GM21786 (cell line): ENCODE measurements around the gene PLPPR5.
"Not testable (repeated sequence)": the region's sequence is repeated elsewhere in the genome, so short reads cannot be mapped to it uniquely, and the experiment has no call there.

ENCODE experiments used
- ATAC-seq: cut with Tn5 transposase; IDR thresholded peaks from one replicate; pipeline ENCODE4 v1.9.1; 2021; ENCODE audit not compliant: unreplicated experiment

The PLPPR5 gene, protein sequence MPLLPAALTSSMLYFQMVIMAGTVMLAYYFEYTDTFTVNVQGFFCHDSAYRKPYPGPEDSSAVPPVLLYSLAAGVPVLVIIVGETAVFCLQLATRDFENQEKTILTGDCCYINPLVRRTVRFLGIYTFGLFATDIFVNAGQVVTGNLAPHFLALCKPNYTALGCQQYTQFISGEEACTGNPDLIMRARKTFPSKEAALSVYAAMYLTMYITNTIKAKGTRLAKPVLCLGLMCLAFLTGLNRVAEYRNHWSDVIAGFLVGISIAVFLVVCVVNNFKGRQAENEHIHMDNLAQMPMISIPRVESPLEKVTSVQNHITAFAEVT

DNA sequence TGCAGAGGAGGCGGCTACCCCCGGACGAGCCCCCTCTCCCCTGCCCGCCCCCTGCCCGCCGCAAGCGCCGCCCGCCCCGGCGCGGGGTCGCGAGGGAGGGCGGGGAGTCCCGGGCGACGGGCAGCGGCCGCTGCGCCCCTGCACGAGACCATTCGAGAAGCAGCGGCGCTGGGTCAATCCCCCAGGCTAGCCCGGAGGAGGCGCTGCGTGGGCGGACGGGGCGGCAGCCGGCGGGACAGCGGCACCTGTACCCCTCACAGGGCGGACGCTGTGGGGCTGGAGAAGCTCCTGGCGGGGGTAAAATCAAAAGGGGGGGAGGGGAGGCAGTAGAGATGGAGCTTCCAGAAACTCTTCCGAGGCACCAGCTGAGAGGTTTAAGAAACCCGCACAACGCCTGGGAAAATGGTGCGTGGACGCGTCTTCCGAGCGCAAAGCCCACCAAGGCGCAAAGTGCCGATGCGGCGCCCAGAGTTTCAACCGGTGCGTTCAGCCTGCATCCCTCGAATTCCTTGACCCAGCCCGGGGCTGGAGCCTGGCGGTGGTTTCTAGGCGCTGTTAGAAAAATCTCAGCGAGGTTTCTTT is at the start of gene PLPPR5:
Gene PLPPR5 (minus strand): TSS at position 1 of the 582 bp plus-strand sequence. CDS start 190 bp downstream, outside the sequence.
- no peak for ATAC-seq

DNA sequence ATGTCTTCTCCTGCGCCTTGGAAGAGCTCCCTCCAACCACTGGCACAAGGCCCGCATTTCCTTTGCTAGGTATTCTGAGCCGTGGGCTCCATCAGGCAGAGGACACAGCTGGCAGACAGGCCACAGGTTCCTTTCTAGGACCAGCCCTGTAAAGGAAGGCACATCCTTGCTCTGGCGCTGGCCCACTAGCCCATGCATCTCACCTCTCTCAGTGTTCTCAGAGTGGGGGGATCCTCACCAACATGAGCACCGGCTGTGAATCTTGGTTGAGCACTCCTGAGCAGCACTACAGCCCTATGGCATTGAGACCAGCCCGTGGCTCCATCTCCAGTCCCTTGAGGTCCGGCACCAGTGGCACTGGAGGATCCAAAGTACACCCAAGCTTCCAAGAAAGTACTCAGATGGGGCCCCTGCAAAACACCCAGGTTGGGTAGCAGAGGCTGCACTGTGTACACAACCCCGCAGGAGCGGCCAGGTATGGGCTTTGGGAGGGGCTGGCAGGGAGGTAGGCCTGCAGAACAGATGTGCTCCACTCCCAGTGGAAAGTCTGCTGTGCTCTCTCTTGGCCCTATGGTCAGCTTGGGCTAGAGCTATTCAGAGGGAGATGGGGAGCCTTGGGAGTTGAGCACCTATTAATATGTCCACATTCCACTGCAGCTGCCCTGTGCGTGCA is 47.1 kb upstream of the PLPPR5 start:
- no peak for ATAC-seq

DNA sequence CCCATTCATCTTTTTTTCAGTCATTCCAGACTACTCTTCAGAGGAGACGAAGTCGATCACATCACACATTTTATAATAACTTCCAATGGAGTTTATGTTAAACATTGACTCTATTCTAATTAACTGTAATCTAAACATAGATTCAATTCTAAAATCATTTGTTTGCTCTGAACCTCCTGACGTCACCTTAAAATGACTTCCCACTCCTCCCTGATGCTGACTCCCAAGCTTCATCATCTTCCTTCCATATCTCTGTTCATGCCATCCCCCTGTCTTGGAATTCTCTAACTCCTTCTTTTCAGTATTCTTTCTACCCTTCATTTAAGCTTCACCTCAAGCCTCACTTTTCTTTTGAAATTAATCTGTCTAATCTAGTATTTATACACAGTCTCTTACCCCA is 45.1 kb upstream of the PLPPR5 start:
- ATAC-seq, result no peak

DNA sequence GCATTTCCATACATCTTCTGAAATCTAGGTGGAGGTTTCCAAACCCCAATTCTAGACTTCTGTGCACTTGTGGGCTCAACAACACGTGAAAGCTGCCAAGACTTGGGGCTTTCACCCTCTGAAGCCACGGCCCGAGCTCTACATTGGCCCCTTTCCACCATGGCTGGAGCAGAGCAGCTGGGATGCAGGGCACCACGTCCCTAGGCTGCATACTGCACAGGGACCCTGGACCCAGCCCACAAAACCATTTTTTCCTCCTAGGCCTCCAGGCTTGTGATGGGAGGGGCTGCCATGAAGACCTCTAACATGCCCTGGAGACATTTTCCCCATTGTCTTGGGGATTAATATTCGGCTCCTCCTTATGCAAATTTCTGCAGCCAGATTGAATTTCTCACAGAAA is 32.1 kb upstream of the PLPPR5 start:
- ATAC-seq, result not testable (repeated sequence)

DNA sequence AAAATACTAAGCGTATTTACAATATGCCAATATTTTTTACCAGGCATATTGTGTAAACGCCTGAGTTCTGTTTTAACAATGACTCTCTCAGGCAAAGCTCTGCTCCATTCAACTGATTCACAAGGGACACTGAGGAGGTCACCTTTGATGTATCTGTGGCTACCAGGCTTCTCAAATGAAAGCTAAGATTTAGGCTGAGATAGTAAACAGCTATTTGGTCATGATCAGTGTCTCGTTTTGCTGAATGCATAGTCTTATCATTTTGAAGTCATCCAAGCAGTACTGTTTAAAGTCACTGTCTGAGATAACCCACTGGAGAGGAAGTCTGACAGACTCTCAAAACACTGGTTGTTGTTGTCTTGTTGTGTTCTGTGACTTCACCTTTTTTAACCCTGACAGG is 13.7 kb upstream of the PLPPR5 start:
- ATAC-seq, result no peak

DNA sequence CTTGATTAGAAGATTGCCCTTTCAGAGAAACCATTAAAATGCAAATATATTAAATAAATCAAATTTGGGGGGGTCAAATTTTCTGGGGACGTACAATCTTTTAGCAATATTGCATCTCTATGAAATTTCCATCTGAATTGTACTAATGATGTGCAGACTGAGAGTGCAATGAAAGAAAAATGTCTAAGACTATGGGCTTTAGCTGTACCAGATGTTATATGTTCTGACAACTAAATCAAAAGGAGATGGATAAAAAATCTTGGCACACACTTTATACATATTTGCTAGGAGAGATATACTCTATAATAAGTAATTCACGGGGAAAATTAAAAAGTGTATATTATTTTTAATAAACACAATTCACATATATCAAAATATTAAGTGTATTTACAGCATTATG is 13.0 kb upstream of the PLPPR5 start:
- ATAC-seq, result no peak

DNA sequence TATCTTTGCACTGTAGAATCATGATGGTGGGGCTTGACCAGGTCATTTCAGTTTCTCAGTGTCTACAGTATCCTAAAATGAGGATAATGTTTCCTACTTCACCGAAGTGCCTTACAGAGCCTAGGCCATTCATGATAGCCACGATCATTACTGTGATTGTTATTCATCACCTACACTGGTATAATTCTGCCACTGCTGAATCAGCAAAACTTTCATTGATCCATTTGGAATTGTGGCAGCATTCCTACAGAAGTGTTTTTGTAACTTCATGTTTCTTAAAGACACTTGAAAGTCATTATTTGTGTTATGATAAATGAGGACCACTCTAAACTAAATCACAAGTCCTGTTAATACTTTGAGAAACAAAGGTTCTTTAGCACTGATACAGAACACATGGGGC is 6.0 kb upstream of the PLPPR5 start:
- ATAC-seq, result no peak

DNA sequence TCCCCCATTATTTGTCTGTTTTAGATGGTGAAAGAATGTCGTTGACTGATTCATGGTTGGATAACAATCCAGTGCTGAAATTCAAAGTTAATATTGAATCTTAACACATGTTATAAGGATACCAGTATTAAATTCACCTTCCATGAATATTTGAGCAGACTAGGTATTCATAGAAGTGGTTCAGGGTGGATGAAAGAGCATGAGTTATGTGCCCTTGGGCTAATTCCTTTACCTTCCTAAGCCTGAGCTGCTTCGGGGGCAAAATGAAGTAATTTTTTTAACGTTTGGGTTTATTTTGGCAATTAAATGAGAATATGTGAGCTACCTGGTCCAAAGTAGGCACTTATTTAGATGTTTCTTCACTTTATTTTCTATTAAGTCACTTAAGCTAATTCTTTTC is 2.7 kb upstream of the PLPPR5 start:
- no peak for ATAC-seq

DNA sequence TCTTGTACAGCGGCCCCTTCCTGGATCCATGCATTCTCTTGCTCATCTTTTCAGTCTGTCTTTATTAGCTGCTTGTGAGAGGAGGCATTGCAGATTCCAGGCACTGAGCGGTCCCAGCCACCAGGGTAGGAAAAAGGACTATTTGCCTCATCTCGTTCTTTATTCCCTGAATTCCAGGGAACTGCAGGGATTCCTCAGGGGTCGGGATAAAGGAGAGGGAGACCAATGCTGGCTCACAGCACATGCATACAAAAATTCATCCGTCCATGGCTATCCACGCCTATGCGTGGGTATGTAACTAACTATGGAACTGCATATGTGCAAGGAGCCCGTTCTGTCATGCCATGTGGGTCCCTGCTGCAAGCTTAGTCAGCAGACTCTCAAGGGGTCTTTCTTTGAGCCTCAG is 879 bp upstream of the PLPPR5 start:
- no peak for ATAC-seq

DNA sequence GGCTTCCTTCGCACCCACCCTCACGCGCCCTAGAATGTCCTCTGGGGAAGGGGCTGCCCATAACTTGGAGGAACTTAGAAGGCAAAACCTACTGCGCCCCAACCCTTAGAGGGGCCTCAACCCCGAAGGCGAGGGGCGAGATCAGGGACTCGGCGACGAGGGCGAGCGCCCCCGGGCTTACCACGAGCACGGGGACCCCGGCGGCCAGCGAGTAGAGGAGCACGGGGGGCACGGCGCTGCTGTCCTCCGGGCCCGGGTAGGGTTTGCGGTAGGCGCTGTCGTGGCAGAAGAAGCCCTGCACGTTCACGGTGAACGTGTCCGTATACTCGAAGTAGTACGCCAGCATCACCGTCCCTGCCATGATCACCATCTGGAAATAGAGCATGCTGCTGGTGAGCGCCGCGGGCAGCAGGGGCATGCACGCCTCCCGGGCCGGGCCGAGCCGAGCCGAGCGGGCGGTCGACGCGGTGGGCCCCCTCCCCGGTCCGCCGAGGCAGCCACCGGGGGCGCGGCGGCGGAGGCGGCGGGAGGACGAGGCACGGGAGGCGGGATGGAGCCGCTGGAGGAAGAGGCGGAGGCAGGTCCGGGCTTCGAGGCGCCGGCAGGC is 304 bp downstream of the PLPPR5 start:
- ATAC-seq, result no peak

DNA sequence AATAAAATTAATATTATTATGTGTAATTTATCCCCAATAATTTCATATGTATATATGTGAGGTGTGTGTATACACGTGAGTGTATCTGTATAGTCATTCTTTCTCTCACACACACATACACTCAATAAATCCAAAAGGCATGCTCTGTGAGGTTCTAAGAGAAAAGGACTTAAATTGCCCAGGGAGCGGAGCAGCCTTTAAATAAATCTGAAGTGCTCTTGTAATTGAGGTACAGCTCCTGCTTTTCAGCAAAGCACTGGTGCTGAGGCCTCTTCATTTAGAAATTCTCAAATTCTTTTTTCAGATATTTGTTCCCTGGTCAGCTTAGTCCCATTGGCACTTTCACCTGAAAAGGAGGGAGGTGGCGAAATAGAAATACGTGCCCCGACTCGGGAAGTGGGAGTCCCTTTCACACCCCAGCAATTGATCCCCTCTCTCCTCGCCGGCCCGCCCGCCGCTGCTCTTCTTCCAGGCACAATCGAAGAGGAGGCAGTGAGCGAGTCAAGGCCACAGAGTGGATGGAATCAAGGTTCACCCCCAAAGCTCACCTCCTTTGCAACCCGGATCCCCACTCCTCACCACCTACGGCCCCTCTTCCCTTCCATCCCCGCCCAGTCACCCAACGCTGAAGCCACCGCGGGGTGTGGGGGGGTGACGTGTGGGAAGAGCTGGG is 944 bp downstream of the PLPPR5 start:
- no peak for ATAC-seq

DNA sequence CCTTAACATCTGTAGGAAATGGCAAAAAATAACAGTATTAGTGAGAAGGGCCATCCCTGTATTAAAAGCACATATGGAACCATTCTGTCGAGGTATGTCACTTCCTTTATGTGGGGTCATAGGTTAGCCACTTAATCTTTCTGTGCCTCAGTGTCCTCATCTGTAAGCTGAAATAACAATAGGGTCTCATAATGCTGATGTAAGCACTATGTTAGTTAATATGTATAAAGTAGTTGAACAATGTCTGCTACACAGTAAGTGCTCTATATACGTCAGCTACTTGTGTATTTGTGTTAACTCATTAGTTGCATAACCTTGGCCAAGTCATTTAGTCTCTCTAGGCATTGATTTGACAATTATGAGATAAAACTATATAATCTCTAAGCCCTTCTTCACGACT is 11.8 kb downstream of the PLPPR5 start:
- no peak for ATAC-seq

DNA sequence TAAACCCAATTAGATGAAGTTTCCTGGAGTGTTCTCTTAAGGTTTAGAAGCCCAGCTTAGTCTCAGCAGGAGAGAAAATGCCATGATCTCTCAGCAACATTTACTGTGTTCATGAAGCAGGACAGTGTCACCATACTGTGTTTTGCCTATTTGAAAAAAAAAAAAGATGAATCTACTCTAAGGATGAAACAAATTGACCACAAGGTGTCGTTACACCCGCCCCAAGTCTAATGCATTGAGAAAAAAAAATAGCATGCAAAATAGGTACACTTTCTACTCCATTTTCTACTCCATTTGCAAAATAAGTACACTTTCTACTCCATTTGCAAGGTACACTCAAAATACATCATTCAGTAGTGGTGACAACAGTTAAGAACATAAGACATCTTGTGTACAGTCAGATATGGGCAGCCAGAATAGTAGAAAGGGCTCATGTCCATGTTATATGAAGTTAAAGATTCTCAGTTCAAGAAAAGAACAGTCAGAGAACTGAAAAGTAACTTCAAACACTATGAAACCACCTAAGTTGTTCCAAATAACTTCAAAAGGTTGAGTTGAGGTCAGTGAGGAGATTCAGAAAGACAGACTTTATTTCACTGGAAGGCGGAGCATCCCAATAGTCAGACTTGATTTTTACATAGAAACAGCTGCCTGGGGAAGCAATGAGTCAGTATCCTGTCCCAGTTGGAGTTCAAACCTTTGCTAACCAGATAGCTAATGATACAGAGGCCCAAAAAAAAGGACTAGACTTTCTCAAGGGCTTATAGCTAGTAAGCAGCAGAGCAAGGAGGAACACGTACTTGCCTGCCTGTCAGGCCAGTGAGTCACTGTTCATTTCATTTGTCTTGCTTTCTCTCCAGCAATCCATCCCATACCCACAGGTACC is 13.3 kb downstream of the PLPPR5 start:
- peak; percentile 47 for ATAC-seq

DNA sequence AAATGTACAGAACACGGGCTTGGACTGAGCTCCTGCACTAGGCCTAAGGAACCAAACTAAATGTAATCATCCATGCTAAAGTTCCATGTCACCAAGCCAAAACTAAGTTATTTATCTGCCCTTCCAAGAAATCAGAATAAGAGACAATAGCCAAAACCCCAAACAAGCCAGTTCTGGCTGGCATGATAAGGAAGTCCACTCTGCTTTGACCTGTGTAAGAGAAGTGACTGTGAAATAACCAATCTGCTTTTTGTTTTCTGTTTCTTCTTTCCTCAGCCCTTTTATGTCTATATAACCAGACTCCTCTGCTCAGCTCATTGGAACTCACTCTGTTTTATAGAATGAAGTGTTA is 15.1 kb downstream of the PLPPR5 start:
- ATAC-seq, result no peak

DNA sequence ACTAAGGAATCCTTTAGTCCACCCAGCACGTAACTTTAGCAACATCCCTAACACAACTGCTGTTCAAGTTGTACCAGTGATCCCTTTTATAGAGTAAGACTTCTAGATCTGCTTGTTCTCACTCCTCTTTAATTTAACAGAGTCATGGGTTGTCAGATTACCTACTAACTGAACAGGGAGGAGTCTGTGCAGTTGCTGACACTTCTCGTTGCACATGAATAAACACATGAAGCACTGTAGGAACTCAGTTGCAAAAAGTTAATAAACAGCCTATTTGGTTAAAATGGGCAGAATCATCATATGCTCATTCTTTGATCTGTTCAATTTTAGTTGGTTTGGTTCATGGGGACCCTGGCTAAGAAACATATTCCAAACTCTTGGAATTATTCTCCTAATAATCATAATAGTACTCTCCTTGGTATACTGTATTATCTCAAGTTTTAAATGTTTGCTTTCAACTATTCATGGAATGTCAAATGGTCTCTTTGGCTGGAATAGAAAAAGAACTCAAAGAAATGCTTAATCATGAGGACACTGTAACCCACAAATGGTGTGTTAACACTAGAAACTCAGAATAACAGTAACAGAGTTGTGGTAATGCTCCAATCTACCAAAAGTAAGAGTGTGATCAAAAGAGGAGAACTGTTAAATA is 15.6 kb downstream of the PLPPR5 start:
- ATAC-seq, result peak; percentile 63

DNA sequence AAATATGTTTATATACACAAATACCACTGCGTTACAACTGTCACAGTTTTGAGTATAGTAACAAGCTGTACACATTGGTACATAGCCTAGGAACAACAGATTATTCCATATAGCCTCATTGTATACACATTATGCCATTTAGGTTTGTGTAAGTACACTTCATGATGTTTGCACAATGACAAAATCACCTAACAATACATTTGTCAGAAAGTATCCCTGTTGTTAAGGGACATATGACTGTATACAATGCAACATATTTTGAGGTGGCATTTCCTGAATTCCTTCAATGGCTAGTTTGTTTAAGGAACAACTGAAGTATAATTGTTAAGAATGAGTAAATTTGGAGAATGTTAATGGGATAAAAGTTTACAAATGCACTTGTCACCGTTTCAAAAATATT is 19.0 kb downstream of the PLPPR5 start:
- no peak for ATAC-seq

DNA sequence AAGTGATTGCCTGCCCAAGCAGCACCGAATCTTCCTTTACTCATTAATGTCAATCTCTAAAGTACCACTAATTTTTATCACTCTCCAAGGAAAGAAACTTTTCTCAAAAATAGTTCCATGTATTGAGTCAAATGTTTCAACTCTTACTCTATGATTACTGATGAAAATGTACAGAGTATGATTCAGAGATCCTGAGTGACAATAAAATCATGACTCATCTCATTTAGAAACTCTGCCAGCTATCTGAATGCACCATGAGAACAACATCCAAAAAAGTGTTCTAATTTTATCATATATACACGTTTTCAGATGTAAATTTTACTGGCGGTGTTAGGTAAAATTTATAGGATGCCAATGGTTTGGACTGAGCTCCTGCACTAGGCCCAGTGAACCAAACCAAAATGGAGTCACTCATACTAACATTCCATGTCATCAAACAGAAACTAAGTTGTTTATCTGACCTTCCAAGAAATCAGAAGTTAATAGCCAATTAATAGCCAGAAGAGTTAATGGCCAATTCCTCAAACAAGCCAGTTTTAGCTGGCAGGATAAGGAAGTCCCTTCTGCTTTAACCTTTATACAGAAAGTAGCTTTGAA is 22.6 kb downstream of the PLPPR5 start:
- no peak for ATAC-seq

DNA sequence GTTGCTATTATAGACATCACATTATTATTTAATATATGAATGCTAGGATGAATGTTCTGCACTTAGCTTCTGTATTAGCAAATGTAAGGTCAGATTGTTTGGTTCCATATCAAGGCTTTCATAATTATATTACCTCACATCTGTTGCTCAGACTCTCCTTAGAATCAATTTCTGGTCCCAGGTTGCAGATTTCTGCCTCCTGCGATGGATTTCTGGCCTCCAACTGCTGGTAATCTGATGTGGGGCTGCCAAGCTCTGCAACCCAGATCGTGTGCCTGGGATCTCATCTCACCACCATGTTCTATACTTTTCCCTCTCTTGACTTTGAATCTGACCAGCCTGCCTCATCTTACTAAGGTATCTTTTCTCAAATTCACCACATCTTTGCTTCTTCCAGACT is 25.2 kb downstream of the PLPPR5 start:
- ATAC-seq, result no peak

DNA sequence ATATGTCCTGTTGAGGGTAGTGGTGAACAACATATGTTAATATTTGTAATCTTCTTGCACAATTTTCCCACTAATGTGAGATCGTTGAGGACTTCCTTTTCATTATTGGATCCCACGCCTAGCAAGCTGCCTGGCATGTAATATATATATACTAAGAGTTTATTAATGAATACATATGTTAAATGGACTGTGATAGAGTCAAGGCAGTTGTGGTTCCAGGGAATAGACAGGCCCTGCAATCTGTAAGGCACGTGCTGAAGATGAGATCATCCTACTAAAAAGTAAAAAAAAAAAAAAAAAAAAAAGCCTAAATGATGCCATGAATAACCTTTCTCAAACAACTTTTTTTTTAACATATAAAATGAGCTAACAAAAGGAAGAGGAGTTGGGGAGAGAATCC is 28.9 kb downstream of the PLPPR5 start:
- no peak for ATAC-seq

DNA sequence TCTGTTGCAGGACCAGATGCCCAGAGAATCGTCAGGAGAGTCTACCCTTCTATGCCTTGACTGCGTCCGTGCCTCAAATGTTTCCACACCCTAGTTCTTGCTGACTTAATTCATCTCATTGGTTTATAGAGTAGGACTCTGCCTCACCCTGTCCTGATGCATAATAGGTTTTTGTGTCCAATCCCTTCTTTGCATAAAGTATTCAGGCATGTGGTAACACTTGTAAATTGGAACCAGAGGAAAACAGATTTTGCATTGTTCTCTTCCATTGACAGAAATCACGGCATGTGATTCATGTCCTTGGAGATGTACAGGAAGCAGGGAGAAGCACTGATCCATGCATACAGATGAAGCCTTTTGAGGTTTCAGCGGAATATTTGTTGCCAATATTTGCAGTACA is 29.5 kb downstream of the PLPPR5 start:
- ATAC-seq, result no peak
